SU-DHL-6 (cell line): ENCODE results near the gene ALOXE3.

Experiments
- CTCF ChIP-seq: fragments of 200-600 bp; sonication (generic); IDR thresholded peaks from one replicate; pipeline ENCODE4 v1.5.1; 2017; ENCODE audit warnings: antibody characterized with exemption, mild to moderate bottlenecking, low read length, moderate library complexity; ENCODE audit not compliant: insufficient read depth, poor library complexity, severe bottlenecking
- EZH2phosphoT487 ChIP-seq: fragments of 200-600 bp; sonication (generic), shearing (Covaris generic); conservative IDR thresholded peaks from 2 replicates; pipeline ENCODE4 v1.6.1; 2018; ENCODE audit warnings: mild to moderate bottlenecking, antibody characterized with exemption, low read length, moderate library complexity, mixed read lengths

GRCh38 chr17:8138672-8139371, 20.5 kb upstream of the ALOXE3 start:
- peak; percentile 80 for TF ChIP-seq CTCF
- no peak for TF ChIP-seq EZH2phosphoT487
